ENCODE data around the gene ERBB4.
"Not testable (repeated sequence)": the region's sequence is repeated elsewhere in the genome, so short reads cannot be mapped to it uniquely, and the experiment has no call there.

Gene ERBB4

DNA sequence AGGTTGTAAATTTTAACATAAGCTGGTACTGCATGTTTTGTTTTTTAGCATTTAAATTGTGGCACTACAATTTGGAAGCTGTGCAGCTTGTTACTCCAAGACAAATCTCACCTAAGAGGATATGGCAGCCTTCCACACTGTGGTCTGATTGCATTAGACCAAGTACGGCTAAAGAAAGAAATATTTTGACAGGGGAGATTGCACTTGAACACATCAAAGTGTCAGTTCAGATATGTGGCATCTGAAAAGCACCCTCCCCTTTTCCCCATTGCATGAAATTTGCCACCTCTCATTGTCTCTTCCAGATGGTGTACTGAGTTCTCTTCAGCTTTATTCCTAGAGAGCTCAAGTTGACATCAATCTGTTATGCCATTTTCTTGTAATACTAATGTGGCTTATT, 295.9 kb downstream of the ERBB4 start:
- DNase-seq (ENCODE audit: low read depth) = no peak
- H3K4me3 ChIP-seq (ENCODE audit: low read depth, low read length) = no peak overlapping the region
- TF ChIP-seq, protein P1, sequence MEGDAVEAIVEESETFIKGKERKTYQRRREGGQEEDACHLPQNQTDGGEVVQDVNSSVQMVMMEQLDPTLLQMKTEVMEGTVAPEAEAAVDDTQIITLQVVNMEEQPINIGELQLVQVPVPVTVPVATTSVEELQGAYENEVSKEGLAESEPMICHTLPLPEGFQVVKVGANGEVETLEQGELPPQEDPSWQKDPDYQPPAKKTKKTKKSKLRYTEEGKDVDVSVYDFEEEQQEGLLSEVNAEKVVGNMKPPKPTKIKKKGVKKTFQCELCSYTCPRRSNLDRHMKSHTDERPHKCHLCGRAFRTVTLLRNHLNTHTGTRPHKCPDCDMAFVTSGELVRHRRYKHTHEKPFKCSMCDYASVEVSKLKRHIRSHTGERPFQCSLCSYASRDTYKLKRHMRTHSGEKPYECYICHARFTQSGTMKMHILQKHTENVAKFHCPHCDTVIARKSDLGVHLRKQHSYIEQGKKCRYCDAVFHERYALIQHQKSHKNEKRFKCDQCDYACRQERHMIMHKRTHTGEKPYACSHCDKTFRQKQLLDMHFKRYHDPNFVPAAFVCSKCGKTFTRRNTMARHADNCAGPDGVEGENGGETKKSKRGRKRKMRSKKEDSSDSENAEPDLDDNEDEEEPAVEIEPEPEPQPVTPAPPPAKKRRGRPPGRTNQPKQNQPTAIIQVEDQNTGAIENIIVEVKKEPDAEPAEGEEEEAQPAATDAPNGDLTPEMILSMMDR (conservative IDR thresholded peaks at IDR 0.05; ENCODE audit: low read depth, low read length) = no peak

DNA sequence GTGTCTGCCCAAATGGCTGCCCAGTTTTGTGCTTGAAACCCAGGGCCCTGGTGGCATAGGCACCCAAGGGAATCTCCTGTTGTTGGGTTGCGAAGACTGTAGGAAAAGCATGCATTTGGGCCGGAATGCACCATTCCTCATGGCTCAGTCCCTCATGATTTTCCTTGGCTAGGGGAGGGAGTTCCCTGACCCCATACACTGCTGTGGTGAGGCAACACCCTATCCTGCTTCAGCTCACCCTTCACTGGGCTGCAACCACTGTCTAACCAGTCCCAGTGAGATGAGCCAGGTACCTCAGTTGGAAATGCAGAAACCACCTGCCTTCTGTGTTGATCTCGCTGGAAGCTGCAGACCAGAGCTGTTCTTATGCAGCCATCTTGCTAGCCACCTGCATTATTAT, 300.4 kb downstream of the ERBB4 start:
- H3K4me3 ChIP-seq (ENCODE audit: low read depth, low read length); DNase-seq (ENCODE audit: low read depth): not testable (repeated sequence)

DNA sequence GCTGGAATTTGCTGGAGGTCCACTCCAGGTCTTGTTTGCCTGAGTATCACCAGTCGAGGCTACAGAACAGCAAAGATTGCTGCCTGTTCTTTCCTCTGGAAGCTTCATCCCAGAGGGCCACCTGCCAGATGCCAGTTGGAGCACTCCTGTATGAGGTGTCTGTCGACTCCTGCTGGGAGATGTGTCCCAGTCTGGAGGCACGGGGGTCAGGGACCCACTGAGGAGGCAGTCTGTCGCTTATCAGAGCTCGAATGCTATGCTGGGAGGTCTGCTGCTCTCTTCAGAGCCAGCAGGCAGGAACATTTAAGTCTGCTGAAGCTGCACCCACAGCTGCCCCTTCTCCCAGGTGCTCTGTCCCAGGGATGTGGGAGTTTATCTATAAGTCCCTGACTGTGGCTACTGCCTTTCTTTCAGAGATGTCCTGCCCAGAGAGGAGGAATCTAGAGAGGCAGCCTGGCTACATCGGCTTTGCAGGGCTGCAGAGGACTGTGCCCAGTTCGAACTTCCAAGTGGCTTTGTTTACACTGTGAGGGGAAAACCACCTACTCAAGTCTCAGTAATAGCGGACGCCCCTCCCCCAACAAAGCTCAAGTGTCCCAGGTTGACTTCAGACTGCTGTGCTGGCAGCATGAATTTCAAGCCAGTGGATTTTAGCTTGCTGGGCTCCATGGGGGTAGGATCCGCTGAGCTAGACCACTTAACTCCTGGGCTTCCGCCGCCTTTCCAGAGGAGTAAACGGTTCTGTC, 301.1 kb downstream of the ERBB4 start:
- no peak for DNase-seq (ENCODE audit: low read depth)
- TF ChIP-seq, protein P1 (conservative IDR thresholded peaks at IDR 0.05; ENCODE audit: low read depth, low read length) = no peak
- no peak overlapping the region for H3K4me3 ChIP-seq (ENCODE audit: low read depth, low read length)

DNA sequence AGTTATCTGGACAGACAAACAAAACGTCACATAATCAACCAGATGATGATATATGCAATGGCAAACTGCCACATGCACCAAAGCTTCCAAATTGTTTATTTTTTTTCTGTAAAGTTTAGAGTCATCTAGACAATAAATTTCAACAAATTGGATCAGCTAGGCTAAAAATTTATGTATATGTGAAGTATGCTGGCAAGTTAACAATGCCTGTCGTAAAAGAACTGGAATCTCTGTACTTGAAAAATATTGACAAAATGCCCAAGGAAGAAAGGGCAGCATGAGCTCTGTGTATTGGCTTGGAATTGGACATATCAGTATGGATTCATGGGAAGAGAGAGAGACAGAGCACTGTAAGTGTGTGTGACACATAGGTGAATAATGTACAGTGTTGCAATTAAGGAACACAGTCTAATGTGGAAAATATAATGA, 309.8 kb downstream of the ERBB4 start:
- TF ChIP-seq, protein P1 (conservative IDR thresholded peaks at IDR 0.05; ENCODE audit: low read depth, low read length) = no peak
- peak; percentile 18 for DNase-seq (ENCODE audit: low read depth)

DNA sequence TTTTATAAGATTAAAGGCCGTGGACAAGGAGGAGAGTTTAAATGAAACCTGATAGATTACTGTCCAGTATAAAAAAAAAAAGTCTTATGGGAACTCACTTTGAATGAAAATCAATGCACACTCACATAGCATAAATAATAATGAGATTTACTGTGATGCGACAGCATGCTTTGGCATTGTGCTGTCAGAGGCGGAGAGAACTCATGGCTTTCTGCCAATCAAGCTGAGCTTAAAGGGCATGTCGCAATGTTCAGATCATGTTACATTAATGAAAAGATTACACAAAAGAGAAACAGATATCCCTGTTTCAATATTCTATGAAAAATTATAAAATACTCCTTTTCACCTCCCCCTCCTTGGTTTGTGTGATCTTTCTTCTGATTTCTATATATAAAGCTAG, 310.8 kb downstream of the ERBB4 start:
- TF ChIP-seq, protein P1 (conservative IDR thresholded peaks at IDR 0.05; ENCODE audit: low read depth, low read length) = no peak
- DNase-seq (ENCODE audit: low read depth) = peak; percentile 96
- no peak overlapping the region for H3K4me3 ChIP-seq (ENCODE audit: low read depth, low read length)

More for the DNA sequence above, 309.8 kb downstream of the ERBB4 start:
- H3K4me3 ChIP-seq (ENCODE audit: low read depth, low read length) = no peak overlapping the region

DNA sequence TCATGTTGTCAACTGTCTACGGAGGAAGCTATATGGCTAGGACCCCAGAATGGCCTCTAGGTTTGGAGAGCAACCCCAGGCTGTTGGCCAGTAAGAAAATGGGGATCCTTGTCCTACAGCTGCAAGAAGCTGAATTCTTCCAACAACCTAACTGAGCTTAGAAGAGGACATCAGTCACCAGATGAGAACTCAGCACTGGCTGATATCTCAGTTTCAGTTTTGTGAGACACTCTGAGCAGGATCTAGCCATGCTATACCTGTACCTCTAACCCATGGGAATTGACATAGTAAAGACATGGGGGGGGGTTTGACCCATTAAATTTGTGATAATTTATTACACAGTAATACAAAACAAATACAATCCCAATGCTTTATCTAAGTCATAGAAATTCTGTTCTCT, 312.5 kb downstream of the ERBB4 start:
- TF ChIP-seq, protein P1 (conservative IDR thresholded peaks at IDR 0.05; ENCODE audit: low read depth, low read length) = no peak
- no peak overlapping the region for H3K4me3 ChIP-seq (ENCODE audit: low read depth, low read length)
- no peak for DNase-seq (ENCODE audit: low read depth)

DNA sequence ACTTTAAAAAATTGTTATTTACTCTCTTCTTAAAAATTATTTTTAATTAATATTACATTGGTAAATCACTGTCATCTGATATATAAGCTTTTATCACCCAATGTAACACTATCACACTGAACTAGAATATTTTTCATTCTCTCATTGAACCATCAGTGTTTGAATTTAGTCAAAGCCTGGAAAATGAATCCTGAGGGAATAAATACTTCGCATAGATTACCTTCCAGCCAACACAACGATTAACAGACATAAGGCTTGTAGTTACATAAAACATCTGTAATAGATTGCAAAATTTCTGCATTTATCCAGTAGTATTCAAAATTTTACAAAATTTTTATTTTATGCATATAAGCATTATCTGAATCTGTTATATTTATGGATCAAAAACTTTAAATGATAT, 314.9 kb downstream of the ERBB4 start:
- DNase-seq (ENCODE audit: low read depth) = no peak
- TF ChIP-seq, protein P1 (conservative IDR thresholded peaks at IDR 0.05; ENCODE audit: low read depth, low read length) = no peak
- H3K4me3 ChIP-seq (ENCODE audit: low read depth, low read length) = no peak overlapping the region

Measured in choroid plexus epithelial cell (primary cell).